ENCODE measurements around the gene PRM3.

Gene PRM3

DNA sequence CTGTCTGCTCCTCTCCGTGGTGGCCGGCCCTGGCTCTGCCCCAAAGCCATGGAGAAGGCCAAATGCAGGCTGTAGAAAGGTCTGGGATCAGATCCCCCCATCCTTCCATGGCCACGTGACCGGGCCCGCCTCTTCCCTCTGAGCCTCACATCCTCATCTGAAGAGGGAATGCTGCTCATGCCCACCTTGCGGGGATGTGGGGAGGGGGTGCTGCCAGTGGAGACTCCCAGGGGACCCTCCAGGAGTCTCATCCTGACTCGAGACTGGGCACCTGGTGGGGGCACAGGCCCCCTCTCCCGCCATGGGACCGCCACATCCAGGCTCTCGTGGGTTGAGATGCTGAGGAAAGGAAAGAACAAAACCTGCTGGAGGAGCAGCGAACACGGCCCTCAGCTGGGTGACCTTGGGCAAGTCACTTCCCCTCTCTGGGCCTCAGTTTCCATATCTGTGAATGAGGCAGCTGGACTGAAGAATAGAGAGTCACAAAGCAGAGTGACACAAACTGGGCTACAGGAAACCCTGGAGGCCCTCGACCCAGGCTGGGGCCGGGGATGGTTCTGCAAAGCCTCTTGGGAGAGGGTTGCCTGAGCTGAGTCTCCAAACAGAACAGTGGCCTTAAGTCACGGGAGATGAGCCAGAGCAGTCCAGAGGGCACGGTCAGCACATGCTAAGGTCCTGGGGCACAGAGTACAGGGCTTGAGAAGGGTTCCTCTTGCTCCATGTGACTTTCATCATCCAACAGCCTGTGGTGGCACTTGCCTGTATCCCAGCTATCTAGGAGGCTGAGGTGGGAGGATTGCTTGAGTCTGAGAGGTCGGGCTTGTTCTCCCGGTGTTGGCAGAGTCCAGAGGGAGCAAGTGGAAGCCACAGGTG lies 47.5 kb downstream of the PRM3 start:
- no peak for DNase-seq (ENCODE audit: low read depth, low spot score)

GRCh38 chr16:11224894-11225676 lies 48.3 kb downstream of the PRM3 start:
- DNase-seq (ENCODE audit: low read depth, low spot score) = peak; percentile 61

- DNase-seq (ENCODE audit: low read depth, low spot score) = peak; percentile 15
Measured at GRCh38 chr16:11224096-11224893, 49.1 kb downstream of the PRM3 start.
